GM12891 (cell line): Measurements from ENCODE around the gene MPV17L.

Source experiments
- DNase-seq: peaks from one replicate; pipeline ENCODE4 v3.0.0; 2011; ENCODE audit warnings: low spot score; ENCODE audit not compliant: insufficient read length
- FAIRE-seq: peaks from 2 replicates; lab custom pipeline; 2011; peaks lifted over from hg19 to GRCh38; lab: Jason Lieb, UNC
- PAX5 ChIP-seq: IDR thresholded peaks from 2 replicates; pipeline ENCODE4 v1.6.1; 2011; ENCODE audit warnings: low read length, moderate library complexity, mild to moderate bottlenecking; ENCODE audit not compliant: insufficient read depth, severe bottlenecking
- POLR2A ChIP-seq: IDR thresholded peaks from 2 replicates; pipeline ENCODE4 v1.6.1; 2011; ENCODE audit warnings: low read depth, low read length, control low read depth
- POLR2AphosphoS5 ChIP-seq: IDR thresholded peaks from 2 replicates; pipeline ENCODE4 v1.6.1; 2011; ENCODE audit warnings: low read depth, low read length, control low read depth
- POU2F2 ChIP-seq: IDR thresholded peaks from 2 replicates; pipeline ENCODE4 v1.6.1; 2011; ENCODE audit warnings: low read depth, mild to moderate bottlenecking, control low read depth, low read length, moderate library complexity
- SPI1 ChIP-seq: IDR thresholded peaks from 2 replicates; pipeline ENCODE4 v1.6.1; 2011; ENCODE audit warnings: low read depth, low read length, control low read depth
- TAF1 ChIP-seq: IDR thresholded peaks from 2 replicates; pipeline ENCODE4 v1.6.1; 2011; ENCODE audit warnings: low read depth, low read length, control low read depth

Gene MPV17L

DNA sequence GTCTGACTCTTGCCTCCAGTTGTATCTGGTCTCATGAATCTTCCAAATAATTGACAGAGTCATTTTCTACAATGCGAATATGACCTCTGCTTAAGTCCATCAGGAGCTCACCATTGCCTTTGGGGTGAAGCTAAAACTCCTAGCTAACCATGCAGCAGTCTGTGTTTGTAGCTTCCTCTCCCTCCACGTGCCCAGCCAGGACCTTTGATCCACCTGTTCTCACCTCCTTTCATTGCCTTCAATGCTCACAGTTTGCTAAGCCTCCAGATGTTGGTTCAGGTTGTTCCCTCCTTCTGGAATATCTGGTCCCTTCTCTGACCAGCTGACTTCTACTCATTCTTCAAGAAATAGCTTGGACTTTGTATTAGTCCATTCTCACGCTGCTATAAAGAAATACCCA lies 61.8 kb downstream of the MPV17L start:
- no peak for DNase-seq
- TF ChIP-seq POU2F2 (no peak), TAF1 (no peak), POLR2AphosphoS5 (no peak), SPI1 (no peak), PAX5 (no peak), POLR2A (no peak)
- FAIRE-seq: no peak

DNA sequence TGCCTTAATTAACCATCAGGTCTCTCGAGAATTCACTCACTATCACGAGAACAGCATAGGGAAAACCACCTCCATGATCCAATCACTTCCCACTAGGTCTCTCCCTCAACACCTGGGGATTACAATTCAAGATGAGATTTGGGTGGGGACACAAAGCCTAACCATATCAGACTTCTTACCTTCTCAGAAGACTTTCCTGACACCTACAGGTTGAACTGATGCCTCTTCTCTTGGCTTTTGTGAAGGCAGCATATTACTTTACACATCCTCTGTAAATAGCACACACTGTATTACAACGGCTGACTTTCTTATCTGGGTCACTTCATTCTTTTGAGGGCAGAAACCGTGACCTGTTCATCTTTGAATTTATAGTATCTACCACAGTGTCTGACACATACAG lies 62.4 kb downstream of the MPV17L start:
- FAIRE-seq: no peak
- no peak for DNase-seq
- TF ChIP-seq SPI1: no peak

DNA sequence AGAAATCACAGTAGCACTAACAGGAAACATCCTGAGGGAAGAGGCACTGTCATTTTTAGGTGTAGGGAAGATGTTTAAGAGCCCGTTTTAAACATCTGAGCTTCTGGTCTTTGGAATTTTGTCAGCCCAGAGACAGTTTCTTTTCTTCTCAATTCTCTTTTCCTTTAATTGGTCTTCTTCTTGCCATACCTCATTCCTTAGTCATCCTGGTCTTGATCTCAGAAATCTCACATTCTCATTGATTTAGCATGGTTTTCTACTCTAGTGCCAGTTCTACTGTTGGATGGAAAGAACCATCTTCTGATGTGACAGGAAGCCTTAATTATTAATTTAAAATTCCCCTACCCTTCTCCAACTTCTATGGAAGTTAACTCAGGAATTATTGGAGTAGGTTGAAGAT lies 64.2 kb downstream of the MPV17L start:
- no peak for TF ChIP-seq POU2F2
- TF ChIP-seq PAX5: no peak
- no peak for TF ChIP-seq POLR2AphosphoS5
- no peak for TF ChIP-seq SPI1
- TF ChIP-seq TAF1: no peak
- DNase-seq (no peak), FAIRE-seq (no peak)

DNA sequence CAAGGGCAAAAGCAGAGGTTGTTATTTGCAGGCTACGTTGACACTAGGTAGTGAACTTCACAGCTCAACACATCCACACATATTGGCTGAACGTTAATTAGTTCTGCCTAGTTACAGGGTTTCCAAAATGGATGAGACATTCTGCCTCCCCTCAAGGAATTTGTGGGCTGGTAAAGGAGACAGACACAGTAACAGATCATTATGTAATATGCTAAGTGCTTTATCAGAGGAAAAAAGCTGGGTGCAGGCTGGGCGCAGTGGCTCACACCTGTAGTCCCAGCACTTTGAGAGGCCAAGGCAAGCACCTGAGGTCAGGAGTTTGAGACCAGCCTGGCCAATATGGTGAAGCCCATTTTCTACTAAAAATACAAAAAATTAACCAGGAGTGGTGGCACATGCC lies 65.0 kb downstream of the MPV17L start:
- no peak for FAIRE-seq
- TF ChIP-seq PAX5: no peak
- no peak for TF ChIP-seq POU2F2
- TF ChIP-seq TAF1: no peak
- no peak for TF ChIP-seq POLR2A
- TF ChIP-seq SPI1: no peak
- TF ChIP-seq POLR2AphosphoS5: no peak
- no peak for DNase-seq

DNA sequence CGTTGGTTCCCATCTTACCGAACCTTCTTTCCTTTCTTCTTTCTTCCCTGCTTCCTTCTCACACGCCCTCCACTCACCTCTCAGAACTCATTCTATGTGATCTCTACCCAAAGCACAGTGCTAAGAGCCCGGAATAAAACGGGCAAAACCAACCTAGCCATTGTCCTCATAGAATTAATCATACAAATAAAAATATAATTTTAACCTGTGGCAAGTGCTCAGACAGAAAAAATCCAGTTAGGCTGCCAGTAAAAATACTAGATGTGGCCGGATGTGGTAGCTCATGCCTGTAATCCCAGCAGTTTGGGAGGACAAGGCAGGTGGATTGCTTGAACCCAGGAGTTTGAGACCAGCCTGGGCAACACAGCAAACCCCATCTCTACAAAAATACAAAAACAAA lies 65.8 kb downstream of the MPV17L start:
- no peak for FAIRE-seq
- TF ChIP-seq SPI1 (no peak), TAF1 (no peak), POLR2AphosphoS5 (no peak), POU2F2 (no peak), PAX5 (no peak), POLR2A (no peak)
- DNase-seq: no peak
